Measurements from ENCODE around the gene KIAA1755.

KIAA1755 gene

DNA sequence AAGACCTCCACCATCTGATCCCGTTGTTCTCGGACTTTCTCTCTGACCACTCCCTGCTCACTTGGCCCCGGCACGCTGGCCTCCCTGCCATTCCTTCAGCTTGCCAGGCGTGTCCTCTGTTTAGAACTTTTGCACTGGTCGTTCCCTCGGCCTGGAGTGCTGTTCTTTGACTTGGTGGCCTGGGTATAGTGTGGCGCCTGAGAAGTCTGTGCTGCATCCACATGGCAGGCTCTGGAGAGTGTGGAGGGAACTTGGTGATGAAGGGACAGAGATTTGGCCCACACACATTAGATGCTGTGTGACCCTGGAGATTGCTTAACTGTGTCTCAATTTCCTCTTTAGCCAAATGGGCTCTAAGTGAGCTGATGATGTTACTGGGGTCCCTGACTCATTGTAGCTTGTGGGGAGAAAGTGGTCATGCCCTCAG is 82.5 kb downstream of the KIAA1755 start:
- no peak for DNase-seq

- DNase-seq: no peak
Observed at GRCh38 chr20:38177201-38177600, 83.3 kb downstream of the KIAA1755 start.

- DNase-seq: no peak
Observed at GRCh38 chr20:38175304-38176180, 85.0 kb downstream of the KIAA1755 start.

GRCh38 chr20:38173237-38174156 is 87.0 kb downstream of the KIAA1755 start:
- peak; percentile 85 for DNase-seq

GRCh38 chr20:38172408-38172807 is 88.1 kb downstream of the KIAA1755 start:
- peak; percentile 59 for DNase-seq

DNA sequence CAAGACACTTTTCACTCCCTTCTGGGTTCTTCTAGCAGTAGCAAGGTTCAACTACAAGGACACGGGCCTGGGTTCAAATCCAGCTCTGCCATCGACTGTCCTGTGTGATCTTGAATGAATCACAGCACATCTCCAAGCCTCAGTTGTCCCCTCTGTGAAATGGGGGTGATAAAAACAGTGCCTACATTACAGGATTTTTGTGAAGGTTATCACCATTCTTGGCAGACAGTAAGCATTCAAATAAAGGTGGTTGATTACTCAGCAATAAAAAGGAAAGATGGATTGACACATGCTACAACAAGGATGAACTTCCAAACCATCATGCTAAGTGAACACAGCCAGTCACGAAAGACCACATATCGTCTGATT is 88.9 kb downstream of the KIAA1755 start:
- no peak for DNase-seq

- peak; percentile 46 for DNase-seq
Observed at GRCh38 chr20:38170826-38171674, 89.5 kb downstream of the KIAA1755 start.

DNA sequence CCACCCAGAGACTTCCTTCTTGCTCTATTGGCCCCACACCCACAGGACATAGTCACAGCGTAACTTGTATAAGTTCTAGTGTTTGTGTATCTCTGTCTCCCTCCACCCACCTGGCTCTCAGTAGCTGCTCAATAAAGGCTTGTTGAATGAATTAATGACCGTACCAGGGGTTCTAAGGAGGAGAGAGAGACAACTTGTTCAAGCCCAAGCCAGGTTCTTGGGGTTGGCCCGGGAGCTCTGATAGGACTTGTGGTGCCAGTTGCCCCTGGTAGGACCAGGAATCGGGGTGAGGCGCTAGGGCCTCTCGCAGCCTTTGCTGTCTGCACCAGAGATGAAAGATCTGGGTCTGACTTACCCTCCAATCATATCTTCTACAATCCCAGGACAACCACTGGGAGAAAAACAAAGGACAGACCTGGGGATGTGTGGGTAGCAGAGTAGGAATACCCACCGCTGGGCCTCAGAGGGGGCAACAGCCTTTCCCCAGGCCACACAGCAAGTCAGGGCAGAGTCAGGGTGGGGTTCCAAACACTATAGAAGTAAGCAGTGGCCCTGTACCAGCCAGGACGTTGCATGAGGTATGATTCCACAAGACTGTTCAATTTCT is 90.2 kb downstream of the KIAA1755 start:
- DNase-seq: no peak

DNA sequence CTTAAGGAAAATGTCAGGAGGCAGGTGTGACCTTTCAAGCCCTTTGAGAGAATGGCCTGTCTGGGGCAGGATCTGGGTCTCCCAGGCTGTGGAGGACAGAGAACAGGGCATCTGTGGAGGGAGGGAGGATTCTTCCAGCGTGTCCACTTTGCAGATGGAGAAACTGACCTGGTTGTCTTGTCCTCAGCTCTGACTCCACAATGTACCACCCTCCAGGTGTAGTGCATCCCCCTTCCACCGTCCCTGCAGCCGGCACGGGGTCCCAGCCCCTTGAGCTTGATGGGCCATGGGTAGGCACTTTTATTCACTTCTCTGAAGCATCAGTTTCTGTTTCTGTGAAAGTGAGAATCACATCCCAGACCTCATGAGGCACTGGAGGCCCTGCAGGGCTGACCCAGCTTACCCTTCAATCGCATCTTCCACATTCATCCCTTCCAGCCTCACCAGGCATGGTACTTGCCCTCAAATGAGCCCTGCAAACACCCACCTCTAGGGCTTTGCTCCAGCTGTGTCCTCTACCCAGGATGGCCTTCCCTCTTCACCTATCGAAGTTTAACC is 90.8 kb downstream of the KIAA1755 start:
- no peak for DNase-seq

GRCh38 chr20:38168791-38169589 is 91.5 kb downstream of the KIAA1755 start:
- DNase-seq: no peak

DNA sequence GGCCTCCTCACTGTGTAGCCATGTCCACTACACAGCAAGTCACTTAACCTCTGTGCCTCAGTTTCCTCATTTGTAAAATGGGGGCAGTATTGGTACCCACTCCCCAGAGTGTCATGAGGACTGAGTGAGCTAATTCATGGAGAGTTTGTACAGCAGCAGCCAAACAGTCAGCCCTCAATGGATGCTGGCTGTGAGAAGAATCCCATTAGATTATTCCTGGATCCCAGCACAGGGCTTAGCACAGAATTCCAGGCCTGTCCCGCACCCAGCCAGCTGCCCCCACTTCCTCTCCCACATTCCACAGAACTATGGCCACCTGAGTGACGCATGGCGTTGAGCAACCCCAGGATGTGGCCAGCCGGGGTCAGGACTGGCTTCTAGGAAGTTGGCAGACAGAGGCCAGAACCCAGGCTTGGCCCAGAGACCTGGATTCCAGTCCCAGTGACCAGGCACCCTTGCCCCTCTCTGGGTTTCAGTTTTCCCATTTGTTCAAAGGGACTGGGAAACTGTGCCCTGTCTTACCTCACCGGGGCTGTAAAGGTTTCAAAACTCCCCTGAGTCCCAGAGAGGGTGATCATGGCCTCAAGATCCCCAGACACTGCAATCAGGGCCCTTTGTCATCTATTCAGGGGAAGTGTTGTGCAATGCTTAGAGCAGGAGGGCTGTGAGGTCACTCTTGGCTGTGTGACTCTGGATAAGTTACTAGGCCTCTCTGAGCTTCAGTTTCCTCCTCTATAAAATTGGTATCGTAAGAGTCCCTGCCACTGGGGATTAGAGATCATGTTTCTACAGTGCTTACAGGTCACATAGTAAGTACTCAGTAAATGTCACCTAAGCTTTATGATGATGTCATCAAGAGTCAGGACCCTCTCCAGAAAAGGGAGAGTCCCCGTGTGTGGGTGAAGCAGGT is 92.4 kb downstream of the KIAA1755 start:
- peak; percentile 71 for DNase-seq

DNA sequence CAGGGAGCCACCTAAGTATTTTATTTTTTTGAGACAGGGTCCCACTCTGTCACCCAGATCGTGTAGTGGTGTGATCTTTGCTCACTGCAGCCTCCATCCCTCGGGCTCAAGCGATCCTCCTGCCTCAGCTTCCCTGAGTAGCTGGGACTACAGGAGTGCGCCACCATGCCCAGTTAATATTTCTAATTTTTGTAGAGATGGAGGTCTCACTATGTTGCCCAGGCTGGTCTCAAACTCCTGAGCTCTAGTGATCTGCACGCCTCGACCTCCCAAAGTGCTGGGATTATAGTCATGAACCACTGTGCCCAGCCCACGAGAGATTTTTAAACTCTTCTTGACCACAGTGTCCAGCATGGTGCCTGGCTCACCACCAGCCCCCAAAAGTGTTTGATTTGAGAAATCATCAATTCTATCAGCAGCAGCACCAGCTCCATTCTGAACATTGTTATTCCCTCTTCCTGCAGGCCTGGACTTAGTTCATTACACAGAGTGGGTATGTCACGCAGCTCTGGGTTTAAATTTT is 93.1 kb downstream of the KIAA1755 start:
- no peak for DNase-seq

DNA sequence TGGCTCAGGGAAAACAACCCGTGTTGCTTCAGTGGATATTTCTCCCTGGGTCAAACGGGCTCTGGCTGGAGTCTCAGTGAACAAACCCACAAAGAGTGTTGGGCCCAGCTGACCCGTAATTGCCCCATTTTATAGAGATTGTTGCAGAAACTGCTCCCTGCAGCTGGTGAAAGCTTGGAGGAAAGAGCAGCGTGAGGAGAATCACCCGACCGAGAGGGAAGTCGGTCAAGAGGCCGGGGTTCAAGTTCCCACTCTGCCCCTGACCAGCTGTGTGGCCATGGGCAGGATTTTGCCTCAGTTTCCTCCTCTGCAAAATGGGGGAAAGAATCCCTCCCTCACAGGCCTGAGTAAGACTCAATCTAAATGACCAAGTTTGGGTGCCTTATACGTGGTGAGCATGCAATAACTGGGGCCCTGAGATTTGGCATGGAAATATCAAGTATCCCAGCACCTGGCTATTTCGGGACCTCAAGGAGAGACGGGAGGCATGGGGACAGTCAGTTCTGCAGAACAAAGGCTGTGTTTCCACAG is 93.8 kb downstream of the KIAA1755 start:
- no peak for DNase-seq

GRCh38 chr20:38165966-38166702 is 94.4 kb downstream of the KIAA1755 start:
- DNase-seq: peak; percentile 68

DNA sequence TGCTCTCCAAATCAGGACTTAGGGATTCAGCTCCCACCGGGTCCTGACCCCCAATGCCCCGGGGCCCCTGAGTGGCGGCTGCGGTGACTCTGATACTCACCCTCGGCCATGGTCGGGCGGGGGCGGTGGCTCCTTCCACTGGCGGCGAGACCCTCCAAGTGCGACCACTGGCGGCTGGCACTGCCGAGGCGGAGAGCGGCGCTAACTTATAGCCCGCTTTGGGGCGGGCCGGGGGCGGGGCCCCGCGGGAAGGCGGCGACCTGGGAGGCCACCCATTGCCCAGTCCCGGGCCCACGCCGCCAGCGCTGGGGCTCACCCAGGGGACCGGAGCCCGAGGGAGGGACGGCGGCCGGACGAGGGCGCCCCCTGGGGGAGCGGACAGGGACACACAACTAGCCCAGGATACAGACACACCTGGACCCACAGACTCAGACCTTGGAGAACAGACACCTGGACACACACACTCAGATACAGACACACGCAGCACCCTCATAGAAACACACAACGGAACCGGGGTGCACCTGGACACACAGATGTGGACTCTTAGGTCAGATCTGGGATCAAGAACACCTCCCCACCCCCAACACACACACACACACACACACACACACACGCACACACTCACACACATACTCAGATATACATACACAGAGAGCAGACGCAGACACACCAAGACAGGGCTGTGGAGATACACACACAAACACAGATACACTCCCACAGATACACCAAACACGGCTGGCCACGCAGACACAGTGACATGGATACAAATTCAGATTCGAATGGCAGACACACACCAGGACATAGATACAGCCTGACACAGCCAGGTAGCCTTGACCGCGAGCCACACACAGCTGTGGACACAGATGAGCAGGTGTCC is 95.2 kb downstream of the KIAA1755 start, which contains the start of gene TGM2:
TGM2 (minus strand) TSS at position 182 of the 877 bp plus-strand sequence; CDS start at position 110, 72 bp downstream.
- DNase-seq: peak; percentile 43

DNA sequence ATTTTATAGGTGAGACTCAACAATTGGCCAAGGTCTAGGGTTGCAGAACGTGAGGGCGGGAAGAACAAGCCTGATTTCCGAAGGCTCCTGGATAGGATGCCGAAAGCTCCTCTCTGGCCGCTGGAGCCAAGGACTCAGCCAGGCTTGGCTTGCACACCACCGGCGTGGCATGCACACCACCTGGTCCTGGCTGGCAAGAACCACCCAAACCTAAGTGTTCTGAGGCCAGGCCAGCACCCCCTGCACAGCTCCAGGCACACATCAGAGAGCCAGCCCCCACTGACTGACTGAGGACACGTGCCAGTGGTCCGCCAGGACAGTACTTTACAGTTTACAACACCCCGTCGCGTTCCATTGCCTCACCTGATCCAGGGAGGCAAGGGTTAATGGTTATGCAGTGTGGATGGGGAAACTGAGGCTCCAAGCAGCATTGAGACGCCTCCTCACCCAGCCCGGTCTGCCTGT is 95.9 kb downstream of the KIAA1755 start:
- DNase-seq: no peak

- no peak for DNase-seq
Observed at GRCh38 chr20:38164069-38164468, 96.5 kb downstream of the KIAA1755 start.

Data from fibroblast of skin of scalp (primary cell).